ENCODE measurements around the gene NDUFS2. TPM values are rescaled to one million over a fixed set of nuclear protein-coding genes. Genes with fewer than 3 reads are reported as not detected.

Gene NDUFS2
- total and polyA plus RNA-seq, 2 experiments from 2014 or later, result 104 to 135 TPM

- 69 to 72% methylated on average over 8 of the region's 8 CpGs for WGBS, 2 experiments (ENCODE audit: low coverage in 1 of 2, low lambda C conversion rate in 2 of 2, missing lambda C conversion rate in 2 of 2)
- Histone ChIP-seq H3K9me2 (ENCODE audit: insufficient read depth) (no peaks in the 10 kb centered on the region), H4K20me1 (ENCODE audit: insufficient read depth) (no peaks in the 10 kb centered on the region), H3K4me1 (ENCODE audit: insufficient read depth) (peaks cover 32% of the 10 kb centered on the region), H3K36me3 (ENCODE audit: low read depth) (peaks cover 11% of the 10 kb centered on the region; the same call in 1 of the 2 replicates), H3F3A (ENCODE audit: insufficient read depth) (peaks cover 35% of the 10 kb centered on the region), H3K79me2 (ENCODE audit: insufficient read depth) (peaks cover 27% of the 10 kb centered on the region), H3K9ac (no peak overlapping the region), H3K4me3 (no peak overlapping the region), H3K27ac (no peak overlapping the region), H2AFZ (no peak overlapping the region), H3K9me3 (ENCODE audit: low read depth) (no peaks in the 10 kb centered on the region), H3K4me2 (ENCODE audit: unreplicated experiment) (no peak overlapping the region), H3K27me3 (replicated peaks; ENCODE audit: insufficient read depth) (no peaks in the 10 kb centered on the region)
- TF ChIP-seq EZH2phosphoT487 (IDR thresholded peaks at IDR 0.05; ENCODE audit: insufficient read depth, low read depth), result no peak
- no peak for TF ChIP-seq EZH2 (IDR thresholded peaks at IDR 0.05; ENCODE audit: insufficient read depth, poor library complexity, severe bottlenecking)
- in situ Hi-C loops (cut with MboI), result no loop called here
- no peak for DNase-seq
These were observed 10.2 kb upstream of the NDUFS2 start for GRCh38 chr1:161191971-161192370.

GRCh38 chr1:161192476-161193465, 9.4 kb upstream of the NDUFS2 start:
- no peaks in the 10 kb centered on the region for H3K9me2 ChIP-seq (ENCODE audit: insufficient read depth)
- H3K36me3 ChIP-seq (ENCODE audit: low read depth), result peaks cover 11% of the 10 kb centered on the region; the same call in 1 of the 2 replicates
- no peaks in the 10 kb centered on the region for H3K27me3 ChIP-seq (replicated peaks; ENCODE audit: insufficient read depth)
- WGBS, 2 experiments (ENCODE audit: low coverage in 1 of 2, low lambda C conversion rate in 2 of 2, missing lambda C conversion rate in 2 of 2), result 59 to 61% methylated on average over 15 of the region's 15 CpGs
- peak; percentile 88 for DNase-seq
- H3K9ac ChIP-seq, result no peak overlapping the region
- H3K79me2 ChIP-seq (ENCODE audit: insufficient read depth), result peaks cover 32% of the 10 kb centered on the region
- no peaks in the 10 kb centered on the region for H4K20me1 ChIP-seq (ENCODE audit: insufficient read depth)
- no peak overlapping the region; the same call in 1 of the 2 replicates for H3K27ac ChIP-seq
- in situ Hi-C loops (cut with MboI), result no loop called here
- H3K4me3 ChIP-seq, result no peak overlapping the region
- H3K9me3 ChIP-seq (ENCODE audit: low read depth), result no peaks in the 10 kb centered on the region
- TF ChIP-seq EZH2phosphoT487 (IDR thresholded peaks at IDR 0.05; ENCODE audit: insufficient read depth, low read depth) (no peak), EZH2 (IDR thresholded peaks at IDR 0.05; ENCODE audit: insufficient read depth, poor library complexity, severe bottlenecking) (no peak)
- H3K4me1 ChIP-seq (ENCODE audit: insufficient read depth), result peaks cover 36% of the 10 kb centered on the region
- H2AFZ ChIP-seq, result no peak overlapping the region
- H3K4me2 ChIP-seq (ENCODE audit: unreplicated experiment), result no peak overlapping the region
- peaks cover 42% of the 10 kb centered on the region for H3F3A ChIP-seq (ENCODE audit: insufficient read depth)

- H2AFZ ChIP-seq, result no peak overlapping the region
- H3K9me2 ChIP-seq (ENCODE audit: insufficient read depth), result no peaks in the 10 kb centered on the region
- no peaks in the 10 kb centered on the region for H3K9me3 ChIP-seq (ENCODE audit: low read depth)
- no peak for TF ChIP-seq EZH2phosphoT487 (IDR thresholded peaks at IDR 0.05; ENCODE audit: insufficient read depth, low read depth)
- no peak for TF ChIP-seq EZH2 (IDR thresholded peaks at IDR 0.05; ENCODE audit: insufficient read depth, poor library complexity, severe bottlenecking)
- H3K27ac ChIP-seq, result no peak overlapping the region
- in situ Hi-C loops (cut with MboI), result no loop called here
- WGBS, 2 experiments (ENCODE audit: low coverage in 1 of 2, low lambda C conversion rate in 2 of 2, missing lambda C conversion rate in 2 of 2), result 78 to 80% methylated on average over 21 of the region's 21 CpGs
- peaks cover 40% of the 10 kb centered on the region for H3F3A ChIP-seq (ENCODE audit: insufficient read depth)
- peaks cover 33% of the 10 kb centered on the region for H3K4me1 ChIP-seq (ENCODE audit: insufficient read depth)
- H3K4me3 ChIP-seq, result no peak overlapping the region
- peaks cover 37% of the 10 kb centered on the region for H3K79me2 ChIP-seq (ENCODE audit: insufficient read depth)
- H4K20me1 ChIP-seq (ENCODE audit: insufficient read depth), result no peaks in the 10 kb centered on the region
- no peak overlapping the region for H3K9ac ChIP-seq
- peaks cover 11% of the 10 kb centered on the region; the same call in 1 of the 2 replicates for H3K36me3 ChIP-seq (ENCODE audit: low read depth)
- no peak for DNase-seq
- no peak overlapping the region for H3K4me2 ChIP-seq (ENCODE audit: unreplicated experiment)
- no peaks in the 10 kb centered on the region for H3K27me3 ChIP-seq (replicated peaks; ENCODE audit: insufficient read depth)
These were observed 8.5 kb upstream of the NDUFS2 start for GRCh38 chr1:161193561-161194235.

- in situ Hi-C loops (cut with MboI), result no loop called here
- WGBS, 2 experiments (ENCODE audit: low coverage in 1 of 2, low lambda C conversion rate in 2 of 2, missing lambda C conversion rate in 2 of 2), result 93 to 95% methylated on average over 4 of the region's 4 CpGs
These were observed 7.0 kb upstream of the NDUFS2 start for GRCh38 chr1:161195171-161195570.

More at GRCh38 chr1:161195171-161195570, 7.0 kb upstream of the NDUFS2 start:
- no peak for DNase-seq
- Histone ChIP-seq H3K9ac (peak overlapping the region; percentile 24; the same call in 1 of the 2 replicates), H3K36me3 (ENCODE audit: low read depth) (peaks cover 11% of the 10 kb centered on the region; the same call in 1 of the 2 replicates), H3K4me1 (ENCODE audit: insufficient read depth) (peaks cover 28% of the 10 kb centered on the region), H4K20me1 (ENCODE audit: insufficient read depth) (no peaks in the 10 kb centered on the region), H3K4me3 (no peak overlapping the region; the same call in 1 of the 2 replicates), H3K9me3 (ENCODE audit: low read depth) (no peaks in the 10 kb centered on the region), H3K79me2 (ENCODE audit: insufficient read depth) (peaks cover 37% of the 10 kb centered on the region), H3F3A (ENCODE audit: insufficient read depth) (peaks cover 33% of the 10 kb centered on the region), H2AFZ (no peak overlapping the region), H3K27ac (no peak overlapping the region), H3K9me2 (ENCODE audit: insufficient read depth) (no peaks in the 10 kb centered on the region), H3K27me3 (replicated peaks; ENCODE audit: insufficient read depth) (no peaks in the 10 kb centered on the region), H3K4me2 (ENCODE audit: unreplicated experiment) (no peak overlapping the region)
- TF ChIP-seq EZH2 (IDR thresholded peaks at IDR 0.05; ENCODE audit: insufficient read depth, poor library complexity, severe bottlenecking) (no peak), EZH2phosphoT487 (IDR thresholded peaks at IDR 0.05; ENCODE audit: insufficient read depth, low read depth) (no peak)
